ENCODE results near the gene THSD7A.
A peak's percentile ranks its signal among the peaks of the same experiment; 100 is the strongest.

Gene THSD7A

GRCh38 chr7:11835260-11835659 lies 3.3 kb upstream of the THSD7A start:
- peak; percentile 44 to 70 (median 68) for TF ChIP-seq CTCF (IDR thresholded peaks at IDR 0.05; ENCODE audit: unreplicated experiment in 3 of 3)
- no peak overlapping the region for H3K4me3 Mint-ChIP-seq
- H3K4me1 Mint-ChIP-seq, result peaks cover 23% of the 10 kb centered on the region
- peaks cover 3% of the 10 kb centered on the region for H3K27me3 Mint-ChIP-seq (ENCODE audit: low read depth)
- H3K36me3 Mint-ChIP-seq (ENCODE audit: low read depth), result peaks cover 3% of the 10 kb centered on the region
- H3K9me3 Mint-ChIP-seq, result peaks cover 6% of the 10 kb centered on the region
- H3K27ac Mint-ChIP-seq, result no peak overlapping the region

- Mint-ChIP-seq H3K27me3 (ENCODE audit: low read depth) (peaks cover 3% of the 10 kb centered on the region), H3K4me1 (peaks cover 25% of the 10 kb centered on the region), H3K4me3 (peak overlapping the region in 2 of 3 experiments; percentile 29 to 57), H3K27ac (peak overlapping the region in 2 of 3 experiments; percentile 53 to 63), H3K36me3 (ENCODE audit: low read depth) (peaks cover 3% of the 10 kb centered on the region), H3K9me3 (peaks cover 3% of the 10 kb centered on the region)
- TF ChIP-seq CTCF (IDR thresholded peaks at IDR 0.05; ENCODE audit: unreplicated experiment in 3 of 3), result no peak
Observed at GRCh38 chr7:11833431-11833830, 1.4 kb upstream of the THSD7A start.

- no peaks in the 10 kb centered on the region for H3K9me3 Mint-ChIP-seq
- peak overlapping the region; percentile 90 to 91 (median 90) for H3K4me3 Mint-ChIP-seq
- TF ChIP-seq CTCF (IDR thresholded peaks at IDR 0.05; ENCODE audit: unreplicated experiment in 3 of 3), result no peak
- peaks cover 13% of the 10 kb centered on the region for H3K36me3 Mint-ChIP-seq (ENCODE audit: low read depth)
- peaks cover 3% of the 10 kb centered on the region for H3K27me3 Mint-ChIP-seq (ENCODE audit: low read depth)
- H3K27ac Mint-ChIP-seq, result peak overlapping the region; percentile 84 to 88 (median 87)
- H3K4me1 Mint-ChIP-seq, result peaks cover 25% of the 10 kb centered on the region
Observed at GRCh38 chr7:11831156-11831735, 752 bp downstream of the THSD7A start.

GRCh38 chr7:11830582-11831155 lies 1.3 kb downstream of the THSD7A start:
- peak overlapping the region; percentile 90 to 91 (median 90) for H3K4me3 Mint-ChIP-seq
- peaks cover 13% of the 10 kb centered on the region for H3K36me3 Mint-ChIP-seq (ENCODE audit: low read depth)
- H3K9me3 Mint-ChIP-seq, result no peaks in the 10 kb centered on the region
- H3K27ac Mint-ChIP-seq, result peak overlapping the region; percentile 84 to 88 (median 87)
- no peak for TF ChIP-seq CTCF (IDR thresholded peaks at IDR 0.05; ENCODE audit: unreplicated experiment in 3 of 3)
- H3K4me1 Mint-ChIP-seq, result peaks cover 25% of the 10 kb centered on the region
- peaks cover 3% of the 10 kb centered on the region for H3K27me3 Mint-ChIP-seq (ENCODE audit: low read depth)

- peak overlapping the region; percentile 90 to 91 (median 90) for H3K4me3 Mint-ChIP-seq
- H3K9me3 Mint-ChIP-seq, result no peaks in the 10 kb centered on the region
- no peak for TF ChIP-seq CTCF (IDR thresholded peaks at IDR 0.05; ENCODE audit: unreplicated experiment in 3 of 3)
- peak overlapping the region in 1 of 3 experiments; percentile 88 for H3K27ac Mint-ChIP-seq
- peaks cover 25% of the 10 kb centered on the region for H3K4me1 Mint-ChIP-seq
- peaks cover 13% of the 10 kb centered on the region for H3K36me3 Mint-ChIP-seq (ENCODE audit: low read depth)
- H3K27me3 Mint-ChIP-seq (ENCODE audit: low read depth), result peaks cover 3% of the 10 kb centered on the region
Observed at GRCh38 chr7:11829954-11830353, 2.0 kb downstream of the THSD7A start.

GRCh38 chr7:11819947-11820346 lies 12.1 kb downstream of the THSD7A start:
- Mint-ChIP-seq H3K36me3 (ENCODE audit: low read depth) (peaks cover 39% of the 10 kb centered on the region), H3K27me3 (ENCODE audit: low read depth) (no peaks in the 10 kb centered on the region), H3K27ac (no peak overlapping the region), H3K4me1 (peaks cover 5% of the 10 kb centered on the region), H3K4me3 (no peak overlapping the region), H3K9me3 (peaks cover 4% of the 10 kb centered on the region)
- no peak for TF ChIP-seq CTCF (IDR thresholded peaks at IDR 0.05; ENCODE audit: unreplicated experiment in 3 of 3)
